Esophagus muscularis mucosa (tissue), 4 donors: Measurements from ENCODE around the gene MTMR10. TPM values are rescaled to one million over a fixed set of nuclear protein-coding genes. Genes with fewer than 3 reads are reported as not detected.
A peak's percentile ranks its signal among the peaks of the same experiment; 100 is the strongest.

ENCODE experiments used
- DNase-seq: peaks from one replicate; pipeline ENCODE4 v3.0.0-alpha.2; 2017; ENCODE audit errors: extremely low spot score
- H3K27ac ChIP-seq, 4 donors: fragments of 200-600 bp; sonication (generic); replicated peaks in 1 of 4; 1 replicate in 3 of 4; 2 replicates in 1 of 4; pipeline ENCODE4 v1.5.1; 2016 to 2019; ENCODE audit warnings: mild to moderate bottlenecking in 1 of 4
- H3K27me3 ChIP-seq, 4 donors: fragments of 200-600 bp; sonication (generic); one replicate each; pipeline versions ENCODE4 v1.5.1 to v1.6.0; 2016 to 2019
- H3K36me3 ChIP-seq, 4 donors: fragments of 200-600 bp; sonication (generic); one replicate each; pipeline ENCODE4 v1.5.1; 2016 to 2019
- H3K4me1 ChIP-seq, 4 donors: fragments of 200-600 bp; sonication (generic); one replicate each; pipeline ENCODE4 v1.5.1; 2016 to 2019
- H3K4me3 ChIP-seq, 4 donors: fragments of 200-600 bp; sonication (generic); 1 replicate in 2 of 4; 2 replicates in 2 of 4; pipeline ENCODE4 v1.5.1; 2016 to 2019; ENCODE audit warnings: mild to moderate bottlenecking in 4 of 4, moderate library complexity in 1 of 4
- H3K9me3 ChIP-seq, 4 donors: fragments of 200-600 bp; sonication (generic); 1 replicate in 3 of 4; 2 replicates in 1 of 4; pipeline ENCODE4 v1.5.1; 2016 to 2019
- EP300 ChIP-seq: sonication (generic); formaldehyde crosslinking; IDR thresholded peaks from one replicate; pipeline ENCODE4 v1.6.1; 2017; ENCODE audit warnings: antibody characterized with exemption
- POLR2A ChIP-seq: fragments of 450-650 bp; IDR thresholded peaks from one replicate; pipeline ENCODE4 v1.6.1; 2017; ENCODE audit warnings: antibody characterized with exemption, moderate library complexity, mild to moderate bottlenecking, low read depth
- POLR2AphosphoS5 ChIP-seq, 2 donors: sonication (generic); formaldehyde crosslinking; IDR thresholded peaks; one replicate each; pipeline ENCODE4 v1.6.1; 2017; ENCODE audit warnings: antibody characterized with exemption in 2 of 2
- WGBS: methylation state at CpG from one replicate; pipeline ENCODE4 v1.1.5; 2018; 5-methylcytosine and 5-hydroxymethylcytosine counted together
- intact Hi-C: fragments of 100-400 bp; cut with DNase I; formaldehyde crosslinking; loops from one replicate; pipeline ENCODE4 v1.15.1; 2023
- total RNA-seq, 4 donors: library from RNA; depleted of rRNA; stranded (reverse); fragments of >200 nt; gene quantifications; one replicate each; pipeline versions ENCODE4 v1.1.0 to v1.2.1, GENCODE V29; 2016
- TF ChIP-seq, protein P1 (sequence below), 3 experiments: fragments of 200-600 bp in 2 of 3; fragments of 450-650 bp in 1 of 3; sonication (generic) in 2 of 3; IDR thresholded peaks; one replicate each; pipeline ENCODE4 v1.5.1; 2017 to 2019; ENCODE audit warnings: antibody characterized with exemption in 3 of 3, mild to moderate bottlenecking in 2 of 3, moderate library complexity in 1 of 3

Gene MTMR10
- total RNA-seq, 4 donors from 2014 or later: 27.4 to 32.3 (median 30.2) TPM

- intact Hi-C loops: no loop called here
- DNase-seq: peak; percentile 17
- 83% methylated on average over 5 of the region's 5 CpGs for WGBS
- TF ChIP-seq, protein P1, sequence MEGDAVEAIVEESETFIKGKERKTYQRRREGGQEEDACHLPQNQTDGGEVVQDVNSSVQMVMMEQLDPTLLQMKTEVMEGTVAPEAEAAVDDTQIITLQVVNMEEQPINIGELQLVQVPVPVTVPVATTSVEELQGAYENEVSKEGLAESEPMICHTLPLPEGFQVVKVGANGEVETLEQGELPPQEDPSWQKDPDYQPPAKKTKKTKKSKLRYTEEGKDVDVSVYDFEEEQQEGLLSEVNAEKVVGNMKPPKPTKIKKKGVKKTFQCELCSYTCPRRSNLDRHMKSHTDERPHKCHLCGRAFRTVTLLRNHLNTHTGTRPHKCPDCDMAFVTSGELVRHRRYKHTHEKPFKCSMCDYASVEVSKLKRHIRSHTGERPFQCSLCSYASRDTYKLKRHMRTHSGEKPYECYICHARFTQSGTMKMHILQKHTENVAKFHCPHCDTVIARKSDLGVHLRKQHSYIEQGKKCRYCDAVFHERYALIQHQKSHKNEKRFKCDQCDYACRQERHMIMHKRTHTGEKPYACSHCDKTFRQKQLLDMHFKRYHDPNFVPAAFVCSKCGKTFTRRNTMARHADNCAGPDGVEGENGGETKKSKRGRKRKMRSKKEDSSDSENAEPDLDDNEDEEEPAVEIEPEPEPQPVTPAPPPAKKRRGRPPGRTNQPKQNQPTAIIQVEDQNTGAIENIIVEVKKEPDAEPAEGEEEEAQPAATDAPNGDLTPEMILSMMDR (IDR thresholded peaks at IDR 0.05): no peak
- TF ChIP-seq POLR2A (no peak), POLR2AphosphoS5 (IDR thresholded peaks at IDR 0.05) (no peak), EP300 (no peak)
- no peak overlapping the region for H3K4me3 ChIP-seq
- peaks cover 0 to 29% (median 22%) of the 10 kb centered on the region in 4 donors for H3K36me3 ChIP-seq
- H3K27me3 ChIP-seq: no peaks in the 10 kb centered on the region
- H3K27ac ChIP-seq: no peak overlapping the region
- H3K9me3 ChIP-seq: no peaks in the 10 kb centered on the region
- H3K4me1 ChIP-seq: peaks cover 20 to 38% (median 29%) of the 10 kb centered on the region in 4 donors
Measured at GRCh38 chr15:30905821-30906220, 85.6 kb downstream of the MTMR10 start.

DNA sequence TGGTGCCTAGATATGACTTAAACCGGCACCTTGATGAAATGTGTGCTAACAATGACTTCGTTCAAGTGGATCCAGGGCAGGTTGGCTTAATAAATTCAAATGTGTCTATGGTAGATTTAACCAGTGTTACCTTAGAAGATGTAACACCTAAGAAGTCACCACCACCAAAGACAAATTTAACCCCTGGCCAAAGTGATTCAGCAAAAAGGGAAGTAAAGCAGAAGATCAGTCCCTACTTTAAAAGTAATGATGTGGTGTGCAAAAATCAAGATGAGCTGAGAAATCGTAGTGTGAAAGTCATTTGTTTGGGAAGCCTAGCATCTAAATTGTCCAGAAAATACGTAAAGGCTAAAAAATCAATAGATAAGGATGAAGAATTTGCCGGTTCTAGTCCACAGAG is 86.6 kb downstream of the MTMR10 start:
- Histone ChIP-seq H3K9me3 (no peaks in the 10 kb centered on the region), H3K4me3 (peak overlapping the region in 1 of 4 donors; percentile 96), H3K36me3 (peaks cover 0 to 19% (median 16%) of the 10 kb centered on the region in 4 donors), H3K27ac (no peak overlapping the region), H3K27me3 (no peaks in the 10 kb centered on the region), H3K4me1 (peaks cover 20 to 38% (median 29%) of the 10 kb centered on the region in 4 donors)
- no peak for DNase-seq
- TF ChIP-seq POLR2AphosphoS5 (IDR thresholded peaks at IDR 0.05): no peak
- TF ChIP-seq EP300: no peak
- TF ChIP-seq, protein P1 (IDR thresholded peaks at IDR 0.05): no peak
- TF ChIP-seq POLR2A: no peak
- intact Hi-C loops: no loop called here
- WGBS: 89% methylated on average over 5 of the region's 5 CpGs

GRCh38 chr15:30903497-30904187 is 87.8 kb downstream of the MTMR10 start, which contains the start of gene FAN1:
Gene FAN1 (plus strand): TSS chr15:30903915. CDS start chr15:30904664, 749 bp downstream.
- H3K9me3 ChIP-seq: no peaks in the 10 kb centered on the region
- intact Hi-C loops: no loop called here
- H3K4me3 ChIP-seq: peak within 1 kb of the TSS; percentile 77 to 96 (median 85)
- H3K27ac ChIP-seq: peak within 1 kb of the TSS; percentile 81 to 86 (median 84)
- TF ChIP-seq, protein P1 (IDR thresholded peaks at IDR 0.05): peak in 1 of 3 experiments; percentile 18
- no peak for TF ChIP-seq POLR2A
- peak; percentile 81 to 94 for TF ChIP-seq POLR2AphosphoS5 (IDR thresholded peaks at IDR 0.05)
- peak; percentile 95 for DNase-seq
- H3K36me3 ChIP-seq: peaks cover 0 to 7% (median 4%) of the 10 kb centered on the region in 4 donors
- WGBS: 2% methylated on average over 11 of the region's 65 CpGs
- H3K4me1 ChIP-seq: peaks cover 20 to 38% (median 29%) of the 10 kb centered on the region in 4 donors
- H3K27me3 ChIP-seq: no peaks in the 10 kb centered on the region

DNA sequence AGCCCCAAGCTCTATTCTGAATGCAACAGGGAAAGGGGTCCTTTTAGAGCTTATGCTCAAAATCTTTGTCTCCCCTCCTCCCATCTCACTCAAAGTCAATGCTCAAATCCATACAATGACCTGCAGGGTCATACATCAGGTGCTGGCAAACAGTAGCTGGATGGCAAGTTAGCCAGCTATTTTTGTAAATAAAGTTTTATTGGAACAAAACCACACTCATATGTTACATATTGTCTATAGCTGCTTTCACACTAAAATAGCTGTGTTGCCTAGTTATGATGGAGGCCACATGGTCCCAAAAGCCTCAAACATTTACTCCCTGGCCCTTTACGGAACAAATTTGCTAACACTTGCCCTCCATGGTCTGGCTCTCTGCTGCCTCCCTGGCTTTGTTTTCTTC is 89.5 kb downstream of the MTMR10 start:
- Histone ChIP-seq H3K9me3 (no peaks in the 10 kb centered on the region), H3K27me3 (no peaks in the 10 kb centered on the region), H3K36me3 (no peaks in the 10 kb centered on the region), H3K27ac (no peak overlapping the region), H3K4me1 (peaks cover 20 to 33% (median 26%) of the 10 kb centered on the region in 4 donors), H3K4me3 (no peak overlapping the region)
- intact Hi-C loops: no loop called here
- no peak for DNase-seq
- TF ChIP-seq EP300: no peak
- no peak for TF ChIP-seq POLR2A
- no peak for TF ChIP-seq POLR2AphosphoS5 (IDR thresholded peaks at IDR 0.05)
- TF ChIP-seq, protein P1 (IDR thresholded peaks at IDR 0.05): no peak
- WGBS: 100% methylated on average over 1 of the region's 1 CpG
